ENCODE measurements around the gene IDH3A.
A peak's percentile ranks its signal among the peaks of the same experiment; 100 is the strongest.

The IDH3A gene

DNA sequence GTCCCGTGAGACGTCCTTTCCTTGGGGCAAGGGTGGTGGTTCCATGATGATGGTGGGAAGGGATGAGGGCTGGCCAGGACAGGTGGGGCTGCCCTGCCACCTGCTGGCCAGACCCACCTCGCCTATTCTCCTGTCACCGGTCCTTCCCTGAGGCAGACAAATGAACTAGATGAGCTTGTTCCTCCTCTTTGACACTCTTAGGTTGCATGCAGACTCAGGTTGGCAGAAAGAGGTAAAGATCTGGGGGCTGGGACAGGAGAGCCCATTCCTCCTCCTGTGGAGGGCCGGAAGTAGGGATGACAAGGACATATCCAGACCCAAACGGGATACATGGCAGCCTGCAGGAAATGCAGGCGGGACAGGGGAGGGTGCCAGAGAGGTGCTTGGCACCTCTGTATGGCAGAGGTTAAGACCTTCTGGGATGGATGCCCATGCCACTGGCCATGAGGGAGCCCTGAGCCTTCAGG is 46.6 kb downstream of the IDH3A start:
- DNase-seq (ENCODE audit: insufficient read length) (peak; percentile 65), FAIRE-seq (peak; percentile 99)
- TF ChIP-seq POLR2A (IDR thresholded peaks at IDR 0.05; ENCODE audit: low read depth, low read length) (no peak), TAF1 (IDR thresholded peaks at IDR 0.05; ENCODE audit: borderline replicate concordance, low read depth, low read length) (no peak), POLR2AphosphoS5 (IDR thresholded peaks at IDR 0.05; ENCODE audit: low read depth, low read length) (no peak)

DNA sequence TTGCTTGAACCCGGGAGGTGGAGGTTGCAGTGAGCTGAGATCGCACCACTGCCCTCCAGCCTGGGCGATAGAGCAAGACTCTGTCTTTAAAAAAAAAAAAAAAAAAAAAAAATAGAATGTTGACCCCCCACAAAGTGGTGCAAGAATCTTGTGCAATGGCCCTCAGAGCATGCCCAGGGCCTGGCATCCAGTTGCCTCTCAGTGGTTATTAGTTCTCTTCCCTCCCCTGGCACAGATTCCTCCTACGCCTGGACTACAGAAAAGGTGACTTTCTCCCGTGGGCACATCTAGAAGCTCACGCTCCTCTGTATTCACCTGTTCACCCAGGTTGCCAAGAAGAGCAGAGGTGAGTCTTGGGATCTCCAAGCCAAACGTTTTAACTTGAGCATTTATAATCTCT is 48.5 kb downstream of the IDH3A start:
- TF ChIP-seq POLR2AphosphoS5 (IDR thresholded peaks at IDR 0.05; ENCODE audit: low read depth, low read length): no peak
- no peak for TF ChIP-seq POLR2A (IDR thresholded peaks at IDR 0.05; ENCODE audit: low read depth, low read length)
- TF ChIP-seq TAF1 (IDR thresholded peaks at IDR 0.05; ENCODE audit: borderline replicate concordance, low read depth, low read length): no peak
- FAIRE-seq (no peak), DNase-seq (ENCODE audit: insufficient read length) (no peak)

DNA sequence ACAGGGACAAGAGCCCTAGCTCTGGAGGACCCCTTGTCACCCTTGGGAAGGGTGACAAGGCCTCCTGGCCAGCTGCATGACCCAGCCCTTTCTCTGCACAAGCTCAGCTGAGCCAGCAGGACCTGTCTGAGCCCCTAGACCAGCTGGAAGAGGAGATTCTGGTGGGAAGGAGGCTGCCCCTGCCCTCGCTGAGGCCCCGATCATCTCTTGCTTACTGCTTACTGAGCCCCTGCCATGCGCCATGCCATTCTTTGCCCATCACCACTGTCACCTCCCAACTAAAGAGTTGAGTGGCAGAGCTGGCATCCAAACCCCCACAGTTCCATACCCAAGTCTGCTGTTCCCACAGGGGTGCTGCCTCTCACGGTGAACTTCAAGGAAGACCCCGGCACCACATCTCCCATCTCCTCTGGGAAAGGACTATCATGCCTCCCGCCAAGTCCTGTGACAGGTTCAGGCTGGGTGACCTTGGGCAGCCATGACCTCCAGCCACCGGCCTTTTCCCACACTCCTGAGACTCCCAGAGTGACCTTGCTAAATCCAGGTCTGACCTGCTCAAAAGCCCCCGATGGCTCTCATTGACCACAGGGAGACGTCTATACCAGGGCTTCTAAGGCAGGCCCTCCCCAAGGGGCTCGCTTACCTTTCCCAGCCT is 51.2 kb downstream of the IDH3A start:
- no peak for FAIRE-seq
- DNase-seq (ENCODE audit: insufficient read length): no peak

DNA sequence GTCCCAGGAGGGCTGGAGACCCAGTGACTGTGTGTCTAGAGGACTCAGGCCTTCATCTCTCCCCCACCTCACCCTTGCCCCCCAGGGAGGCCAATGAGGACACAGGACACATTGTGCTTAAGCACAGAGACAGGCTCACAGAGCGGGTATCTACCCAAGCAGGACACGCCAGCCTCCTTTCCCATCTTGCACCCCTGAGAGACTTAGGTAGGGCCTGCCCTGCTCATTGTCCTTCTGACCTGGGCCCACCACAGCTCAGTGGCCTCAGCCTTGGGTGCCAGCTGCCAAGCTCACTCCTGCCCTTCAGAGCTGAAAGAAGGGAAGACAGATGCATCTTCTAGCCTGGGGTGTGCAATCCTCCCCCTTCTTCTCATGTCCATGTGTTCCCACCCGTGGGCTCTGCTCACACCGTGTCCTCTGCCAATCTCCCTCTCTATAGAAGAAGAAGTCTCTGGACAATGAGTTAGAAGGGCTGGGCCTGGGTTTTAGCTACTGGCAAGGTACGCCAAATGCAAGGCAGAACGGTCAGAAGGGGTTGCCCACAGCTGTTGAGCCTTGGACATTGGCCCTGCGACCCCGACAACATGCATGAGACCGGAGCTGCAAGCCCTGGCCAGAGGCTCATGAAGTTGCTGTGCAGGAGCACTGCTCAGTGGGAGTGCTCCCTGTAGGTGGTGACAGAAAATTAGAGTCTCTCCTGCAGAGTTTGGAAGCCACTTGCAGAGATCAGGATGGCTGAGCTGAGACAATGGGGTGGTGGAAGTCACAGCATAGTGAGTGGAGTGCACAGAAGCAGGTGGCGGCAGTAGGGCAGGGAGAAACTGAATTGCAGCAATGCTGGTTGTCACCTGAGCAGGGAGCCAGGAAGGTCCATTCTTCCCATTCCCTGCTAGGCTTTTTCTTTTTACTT is 52.4 kb downstream of the IDH3A start:
- DNase-seq (ENCODE audit: insufficient read length) (no peak), FAIRE-seq (no peak)
- TF ChIP-seq POLR2A (IDR thresholded peaks at IDR 0.05; ENCODE audit: low read depth, low read length) (no peak), TAF1 (IDR thresholded peaks at IDR 0.05; ENCODE audit: borderline replicate concordance, low read depth, low read length) (no peak), POLR2AphosphoS5 (IDR thresholded peaks at IDR 0.05; ENCODE audit: low read depth, low read length) (no peak)

More for the DNA sequence above, 51.2 kb downstream of the IDH3A start:
- no peak for TF ChIP-seq POLR2AphosphoS5 (IDR thresholded peaks at IDR 0.05; ENCODE audit: low read depth, low read length)
- no peak for TF ChIP-seq POLR2A (IDR thresholded peaks at IDR 0.05; ENCODE audit: low read depth, low read length)
- TF ChIP-seq TAF1 (IDR thresholded peaks at IDR 0.05; ENCODE audit: borderline replicate concordance, low read depth, low read length): no peak

DNA sequence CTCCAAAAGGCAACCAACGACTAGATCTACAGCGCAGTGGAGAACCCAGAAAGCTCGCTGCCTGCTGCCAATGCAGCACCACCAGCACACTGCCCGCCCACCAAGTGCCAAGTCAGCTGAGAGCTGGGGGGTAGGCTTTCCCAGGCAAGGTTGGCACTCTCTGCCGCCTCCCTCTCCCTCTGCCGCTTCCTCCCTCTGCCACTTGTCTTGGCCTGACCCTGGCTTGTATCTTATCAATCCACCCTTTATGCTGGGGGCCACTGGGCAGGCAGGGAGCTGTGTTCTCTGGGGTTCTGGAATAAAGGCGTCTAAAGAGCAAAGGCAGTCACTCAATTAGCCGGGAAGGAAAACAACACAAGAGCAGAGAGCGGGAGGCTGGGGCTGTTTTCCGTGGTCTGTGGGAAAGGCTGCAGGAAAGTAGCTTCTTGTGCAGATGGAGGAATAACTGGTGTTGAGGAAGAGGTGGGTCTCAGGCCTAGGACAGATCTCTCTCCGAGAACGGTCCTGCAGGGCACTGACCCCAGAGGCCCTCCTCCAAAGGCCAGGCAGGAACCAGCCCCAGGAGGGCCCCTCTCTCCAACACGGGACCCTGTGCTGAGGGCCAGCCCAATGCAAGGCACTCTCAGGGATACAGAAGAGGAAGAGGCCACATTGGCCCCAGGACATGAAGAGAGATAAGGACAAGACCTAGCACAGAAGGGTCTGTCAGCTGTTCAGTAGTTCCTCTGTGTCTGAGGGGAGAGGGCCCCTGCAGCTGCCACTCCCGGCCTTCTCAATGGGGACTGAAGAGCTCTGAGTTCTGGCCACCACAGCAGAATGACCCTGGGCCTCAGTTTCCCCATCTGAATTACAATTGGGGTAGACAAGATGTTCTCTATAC is 54.4 kb downstream of the IDH3A start:
- no peak for DNase-seq (ENCODE audit: insufficient read length)
- TF ChIP-seq POLR2AphosphoS5 (IDR thresholded peaks at IDR 0.05; ENCODE audit: low read depth, low read length): no peak
- no peak for TF ChIP-seq POLR2A (IDR thresholded peaks at IDR 0.05; ENCODE audit: low read depth, low read length)
- no peak for TF ChIP-seq TAF1 (IDR thresholded peaks at IDR 0.05; ENCODE audit: borderline replicate concordance, low read depth, low read length)
- no peak for FAIRE-seq

DNA sequence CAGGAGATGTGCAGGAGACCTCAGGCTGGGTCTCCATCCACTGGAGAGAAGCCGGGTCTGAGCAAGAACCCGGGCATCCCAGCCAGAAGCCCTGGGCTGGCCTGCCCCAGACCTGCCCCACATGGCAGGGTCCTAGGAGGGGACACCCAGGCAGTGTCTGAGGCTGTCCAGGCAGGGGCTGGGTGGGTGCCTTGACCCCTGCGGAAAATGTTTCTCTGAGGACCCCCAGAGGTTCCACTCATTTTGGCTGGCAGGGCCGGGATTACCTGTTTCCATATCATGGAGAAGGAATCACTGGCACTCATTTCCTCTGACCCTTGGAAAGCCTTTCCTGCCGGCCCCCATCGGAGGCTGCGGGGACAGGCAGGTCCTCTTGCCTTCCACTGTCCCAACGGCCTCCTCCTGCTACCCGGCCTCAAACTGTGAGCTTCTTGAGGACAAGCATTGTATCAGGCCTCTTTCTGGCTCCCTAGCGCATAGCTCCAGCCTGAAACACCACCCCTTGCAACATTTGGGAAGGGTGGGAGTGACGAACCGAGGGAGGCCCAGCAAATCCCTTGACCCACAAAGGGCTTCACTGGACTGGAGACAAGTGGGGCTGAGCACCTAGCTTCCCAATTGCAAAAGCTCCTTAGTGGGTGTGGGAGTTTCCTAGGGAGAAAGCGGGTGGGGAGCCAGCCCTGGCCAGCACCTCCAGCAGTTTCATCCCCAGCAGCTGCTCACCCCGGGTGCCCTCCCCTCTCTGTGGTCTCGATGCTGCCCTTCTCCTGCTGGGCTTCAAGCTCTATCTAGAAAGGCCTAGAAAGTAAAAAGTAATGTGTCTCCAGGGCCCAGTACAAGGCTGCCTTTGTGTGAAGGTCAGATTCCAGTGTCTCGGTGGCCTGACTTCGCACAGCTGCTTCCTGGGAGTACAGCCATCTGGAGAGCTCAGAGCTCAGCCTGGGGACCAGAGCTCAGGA is 55.5 kb downstream of the IDH3A start:
- TF ChIP-seq TAF1 (IDR thresholded peaks at IDR 0.05; ENCODE audit: borderline replicate concordance, low read depth, low read length) (no peak), POLR2AphosphoS5 (IDR thresholded peaks at IDR 0.05; ENCODE audit: low read depth, low read length) (no peak), POLR2A (IDR thresholded peaks at IDR 0.05; ENCODE audit: low read depth, low read length) (no peak)
- DNase-seq (ENCODE audit: insufficient read length): no peak
- FAIRE-seq: no peak

DNA sequence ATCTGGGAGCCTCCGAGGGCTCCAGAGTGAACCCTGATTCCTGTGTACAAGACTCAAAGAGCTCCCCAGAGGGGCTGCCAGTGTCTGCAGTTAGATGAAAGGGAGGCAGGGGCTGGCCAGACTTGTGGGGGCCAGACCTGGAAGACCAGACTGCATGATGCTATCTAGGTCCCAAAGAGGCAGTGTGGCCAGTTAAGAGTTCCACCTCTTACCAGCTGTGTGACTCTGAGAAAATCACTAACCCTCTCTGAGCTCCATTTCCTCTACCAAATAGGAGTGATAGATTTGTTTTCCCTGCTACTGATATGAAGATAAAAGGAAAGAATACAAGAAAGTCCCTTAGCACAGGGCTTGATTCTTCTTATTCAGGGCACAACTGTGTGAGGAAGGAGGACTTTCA is 56.2 kb downstream of the IDH3A start:
- FAIRE-seq: no peak
- no peak for DNase-seq (ENCODE audit: insufficient read length)
- TF ChIP-seq POLR2AphosphoS5 (IDR thresholded peaks at IDR 0.05; ENCODE audit: low read depth, low read length) (no peak), TAF1 (IDR thresholded peaks at IDR 0.05; ENCODE audit: borderline replicate concordance, low read depth, low read length) (no peak), POLR2A (IDR thresholded peaks at IDR 0.05; ENCODE audit: low read depth, low read length) (no peak)

DNA sequence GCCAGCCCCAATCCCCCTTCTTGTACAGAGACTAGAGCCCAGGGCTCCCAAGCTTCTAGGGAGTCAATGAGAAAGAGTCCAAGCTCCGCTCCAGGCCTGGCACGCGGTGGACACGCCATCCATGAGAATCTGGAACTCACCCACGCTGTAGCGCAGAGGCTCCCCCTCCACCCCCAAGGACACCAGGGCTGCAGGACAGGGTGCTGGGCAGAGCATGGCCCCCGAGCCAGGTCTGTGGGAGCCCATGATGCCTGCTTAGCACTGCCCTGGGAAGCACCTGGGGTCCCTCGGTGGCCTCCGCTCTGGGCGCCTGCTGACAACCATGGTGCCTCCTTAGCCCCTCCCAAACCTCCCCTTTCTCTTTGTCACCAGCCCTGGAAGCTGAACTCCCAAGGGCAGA is 56.7 kb downstream of the IDH3A start:
- DNase-seq (ENCODE audit: insufficient read length) (no peak), FAIRE-seq (no peak)
- TF ChIP-seq TAF1 (IDR thresholded peaks at IDR 0.05; ENCODE audit: borderline replicate concordance, low read depth, low read length): no peak
- no peak for TF ChIP-seq POLR2AphosphoS5 (IDR thresholded peaks at IDR 0.05; ENCODE audit: low read depth, low read length)
- no peak for TF ChIP-seq POLR2A (IDR thresholded peaks at IDR 0.05; ENCODE audit: low read depth, low read length)

DNA sequence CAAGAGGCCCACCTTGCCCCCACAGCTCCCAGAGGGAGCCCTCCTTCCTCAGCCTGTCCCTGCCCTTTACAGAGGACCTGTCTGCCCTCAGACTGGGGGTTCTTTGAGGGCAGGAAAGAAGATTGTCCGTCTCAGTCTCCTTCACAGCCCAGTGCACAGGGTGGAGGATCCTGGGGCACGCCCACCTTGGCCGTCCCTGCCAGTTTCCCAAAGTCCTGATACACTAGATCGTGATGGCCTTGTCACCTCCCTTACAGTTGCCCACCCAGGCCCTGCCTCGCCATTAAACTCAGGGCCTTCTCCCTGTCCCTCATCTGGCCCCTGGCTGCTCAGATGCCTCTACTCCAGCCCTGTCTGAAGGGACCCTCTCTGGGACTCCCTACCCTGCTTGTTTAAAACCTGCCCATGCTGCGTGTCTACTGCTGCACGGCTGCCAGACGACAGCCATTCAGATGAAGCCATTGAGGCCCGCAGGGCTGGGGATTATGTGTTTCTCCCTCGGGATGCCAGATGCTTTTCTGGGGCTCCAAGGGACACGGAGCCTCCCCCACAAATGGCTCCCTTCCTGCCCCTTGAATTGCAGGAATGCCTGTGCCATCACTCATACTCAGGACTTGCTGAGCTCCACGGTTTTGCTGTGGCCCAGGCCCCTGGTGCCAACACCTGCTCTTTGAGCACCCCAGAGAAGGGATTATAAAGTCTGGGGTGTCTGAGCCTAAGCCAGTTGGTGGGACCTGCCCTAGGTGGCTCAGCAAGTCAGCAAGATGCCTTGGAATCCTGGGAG is 57.4 kb downstream of the IDH3A start:
- TF ChIP-seq POLR2AphosphoS5 (IDR thresholded peaks at IDR 0.05; ENCODE audit: low read depth, low read length) (no peak), TAF1 (IDR thresholded peaks at IDR 0.05; ENCODE audit: borderline replicate concordance, low read depth, low read length) (no peak), POLR2A (IDR thresholded peaks at IDR 0.05; ENCODE audit: low read depth, low read length) (no peak)
- no peak for DNase-seq (ENCODE audit: insufficient read length)
- FAIRE-seq: no peak

Measured in GM12892 (cell line).